OCI-LY1 (cell line): ENCODE data around the gene FKBP6.

Experiments
- CTCF ChIP-seq: fragments of 200-600 bp; sonication (generic), shearing (Covaris generic); IDR thresholded peaks from 2 replicates; pipeline ENCODE4 v1.5.1; 2017; ENCODE audit warnings: mild to moderate bottlenecking, antibody characterized with exemption, low read length, moderate library complexity, mixed read lengths
- EZH2 ChIP-seq: fragments of 200-600 bp; sonication (generic), shearing (Covaris generic); IDR thresholded peaks from 2 replicates; pipeline ENCODE4 v1.8.0; 2017; ENCODE audit warnings: borderline replicate concordance, mixed run types, mild to moderate bottlenecking, antibody characterized with exemption, low read length, moderate library complexity, mixed read lengths

- TF ChIP-seq CTCF (no peak), EZH2 (no peak)
Observed at GRCh38 chr7:73345951-73346350, 18.0 kb downstream of the FKBP6 start.
